Mucosa of descending colon (tissue), 3 donors: ENCODE measurements around the gene DEFB118. TPM values are rescaled to one million over a fixed set of nuclear protein-coding genes. Genes with fewer than 3 reads are reported as not detected.
"Not testable (repeated sequence)": the region's sequence is repeated elsewhere in the genome, so short reads cannot be mapped to it uniquely, and the experiment has no call there.

Source experiments
- ATAC-seq: fragments of 200-7000 bp; cut with Tn5 transposase; one replicate; pipeline ENCODE4 v1.9.1; 2020; ENCODE audit warnings: mild to moderate bottlenecking, moderate library complexity
- DNase-seq, 3 donors: peaks; one replicate each; pipeline ENCODE4 v3.0.0-alpha.2; 2020
- H3K36me3 ChIP-seq: fragments of 200-600 bp; one replicate; pipeline ENCODE4 v1.8.0; 2021; ENCODE audit warnings: low read depth, mild to moderate bottlenecking
- H3K4me1 ChIP-seq: fragments of 200-600 bp; one replicate; pipeline ENCODE4 v1.8.0; 2021; ENCODE audit warnings: low read depth, mild to moderate bottlenecking
- H3K4me3 ChIP-seq: fragments of 200-600 bp; one replicate; pipeline ENCODE4 v1.8.0; 2021; ENCODE audit warnings: mild to moderate bottlenecking
- H3K9me3 ChIP-seq: fragments of 200-600 bp; one replicate; pipeline ENCODE4 v1.8.0; 2021; ENCODE audit warnings: mild to moderate bottlenecking
- intact Hi-C, 2 donors: fragments of 100-400 bp; cut with DNase I in 1 of 2; cut with micrococcal nuclease in 1 of 2; formaldehyde crosslinking; loops; one replicate each; pipeline versions ENCODE4 v1.11.0 to v1.11.1; 2022; cut with DNase I, micrococcal nuclease
- long read RNA-seq, 2 donors: library from polyadenylated mRNA; unstranded; transcript quantifications; one replicate each; pipeline ENCODE4 v2.0.0, GENCODE V29; 2019 to 2021
- total RNA-seq, 3 donors: library from RNA; stranded (reverse); fragmentation: NEBNext Ultra II Directional in 2 of 3; extraction: Animal tissue kit (Norgen Biotek cat#: 25700) in 2 of 3; gene quantifications; one replicate each; pipeline versions ENCODE4 v1.2.1 to v1.2.4, GENCODE V29; 2021 to 2023
- TF ChIP-seq, protein P1 (sequence below): fragments of 200-600 bp; IDR thresholded peaks from one replicate; pipeline ENCODE4 v1.8.0; 2022; ENCODE audit warnings: antibody characterized with exemption, mild to moderate bottlenecking
- donor health status: DM: no; HTN: no; CAD: no; lungs with moderate emphysema.
- donor health status: DM: no; HTN: no; CAD: no.
- donor health status: DM: no; HTN: yes; CAD: no.

DEFB118 gene, protein sequence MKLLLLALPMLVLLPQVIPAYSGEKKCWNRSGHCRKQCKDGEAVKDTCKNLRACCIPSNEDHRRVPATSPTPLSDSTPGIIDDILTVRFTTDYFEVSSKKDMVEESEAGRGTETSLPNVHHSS
- total RNA-seq: not detected
- long read RNA-seq, donor 1: 0 reads
- long read RNA-seq, donor 2: 0 reads

DNA sequence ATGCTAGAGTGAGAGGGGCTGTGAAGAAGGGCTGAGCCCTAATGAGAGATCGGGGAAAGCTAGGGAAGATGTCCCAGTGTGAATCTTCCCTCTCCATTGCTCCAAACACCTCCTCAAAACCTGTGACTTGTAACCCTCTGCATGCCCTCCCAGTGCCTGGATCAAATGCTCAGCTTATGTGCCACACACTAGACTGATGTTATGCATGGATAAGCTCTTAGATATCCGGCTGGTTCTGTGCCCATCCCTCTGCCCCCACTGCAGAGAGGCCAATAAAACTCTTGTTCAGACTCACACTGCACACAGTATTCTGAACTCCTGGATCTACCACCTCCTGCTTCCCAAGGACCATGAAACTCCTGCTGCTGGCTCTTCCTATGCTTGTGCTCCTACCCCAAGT is at the start of gene DEFB118:
TSS of gene DEFB118 (plus strand) at position 301 of the 400 bp plus-strand sequence. CDS start at position 351, 50 bp downstream.
- Histone ChIP-seq H3K4me1 (no peaks in the 10 kb centered on the region), H3K4me3 (no peak within 1 kb of the TSS), H3K36me3 (no peaks in the 10 kb centered on the region), H3K9me3 (peaks cover 24% of the 10 kb centered on the region)
- DNase-seq: no peak
- TF ChIP-seq, protein P1, sequence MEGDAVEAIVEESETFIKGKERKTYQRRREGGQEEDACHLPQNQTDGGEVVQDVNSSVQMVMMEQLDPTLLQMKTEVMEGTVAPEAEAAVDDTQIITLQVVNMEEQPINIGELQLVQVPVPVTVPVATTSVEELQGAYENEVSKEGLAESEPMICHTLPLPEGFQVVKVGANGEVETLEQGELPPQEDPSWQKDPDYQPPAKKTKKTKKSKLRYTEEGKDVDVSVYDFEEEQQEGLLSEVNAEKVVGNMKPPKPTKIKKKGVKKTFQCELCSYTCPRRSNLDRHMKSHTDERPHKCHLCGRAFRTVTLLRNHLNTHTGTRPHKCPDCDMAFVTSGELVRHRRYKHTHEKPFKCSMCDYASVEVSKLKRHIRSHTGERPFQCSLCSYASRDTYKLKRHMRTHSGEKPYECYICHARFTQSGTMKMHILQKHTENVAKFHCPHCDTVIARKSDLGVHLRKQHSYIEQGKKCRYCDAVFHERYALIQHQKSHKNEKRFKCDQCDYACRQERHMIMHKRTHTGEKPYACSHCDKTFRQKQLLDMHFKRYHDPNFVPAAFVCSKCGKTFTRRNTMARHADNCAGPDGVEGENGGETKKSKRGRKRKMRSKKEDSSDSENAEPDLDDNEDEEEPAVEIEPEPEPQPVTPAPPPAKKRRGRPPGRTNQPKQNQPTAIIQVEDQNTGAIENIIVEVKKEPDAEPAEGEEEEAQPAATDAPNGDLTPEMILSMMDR: no peak
- ATAC-seq: no peak
- intact Hi-C loops: no loop called here

DNA sequence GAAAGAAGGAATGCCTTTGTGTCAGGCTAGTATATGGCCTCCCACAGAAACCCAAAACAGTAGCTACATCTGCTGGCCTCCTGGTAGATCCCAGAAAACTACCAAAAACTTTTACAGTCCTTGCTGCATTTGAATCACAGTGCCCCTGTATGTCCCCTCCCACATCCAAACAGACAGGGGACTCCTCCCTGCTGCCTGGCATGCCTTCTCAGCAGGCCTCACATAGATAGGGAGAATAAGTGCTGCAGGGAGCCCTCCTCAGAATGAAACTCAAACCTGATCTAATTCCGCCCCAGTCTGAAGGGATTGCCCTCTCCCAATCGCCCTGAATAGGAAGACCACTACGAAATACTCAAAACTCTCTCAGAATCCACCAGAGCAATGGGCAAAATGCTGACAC is 45.9 kb upstream of the DEFB118 start:
- H3K4me3 ChIP-seq: no peak overlapping the region
- intact Hi-C loops: no loop called here
- H3K36me3 ChIP-seq: no peaks in the 10 kb centered on the region
- DNase-seq: no peak
- TF ChIP-seq, protein P1: no peak
- H3K9me3 ChIP-seq: peaks cover 42% of the 10 kb centered on the region
- no peaks in the 10 kb centered on the region for H3K4me1 ChIP-seq
- no peak for ATAC-seq

DNA sequence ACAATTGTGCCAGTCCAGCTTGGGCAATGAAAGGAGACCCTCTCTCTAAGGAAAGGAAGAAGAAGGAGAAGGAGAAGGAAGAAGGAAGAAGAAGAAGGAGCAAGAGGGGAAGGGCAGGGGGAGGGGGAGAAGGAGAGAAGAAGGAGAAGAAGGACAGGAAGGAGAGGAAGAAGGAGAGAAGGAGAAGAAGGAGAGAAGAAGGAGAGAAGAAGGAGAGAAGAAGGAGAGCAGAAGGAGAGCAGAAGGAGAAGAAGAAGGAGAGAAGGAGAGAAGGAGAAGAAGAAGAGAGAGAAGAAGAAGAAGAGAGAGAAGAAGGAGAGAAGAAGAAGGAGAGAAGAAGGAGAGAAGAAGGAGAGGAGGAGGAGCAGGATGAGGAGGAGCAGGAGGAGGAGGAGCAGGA is 37.5 kb upstream of the DEFB118 start:
- DNase-seq (no peak), ATAC-seq (no peak)
- Histone ChIP-seq H3K36me3 (no peaks in the 10 kb centered on the region), H3K9me3 (peaks cover 26% of the 10 kb centered on the region), H3K4me1 (no peaks in the 10 kb centered on the region), H3K4me3 (no peak overlapping the region)
- intact Hi-C loops: no loop called here
- TF ChIP-seq, protein P1: no peak

DNA sequence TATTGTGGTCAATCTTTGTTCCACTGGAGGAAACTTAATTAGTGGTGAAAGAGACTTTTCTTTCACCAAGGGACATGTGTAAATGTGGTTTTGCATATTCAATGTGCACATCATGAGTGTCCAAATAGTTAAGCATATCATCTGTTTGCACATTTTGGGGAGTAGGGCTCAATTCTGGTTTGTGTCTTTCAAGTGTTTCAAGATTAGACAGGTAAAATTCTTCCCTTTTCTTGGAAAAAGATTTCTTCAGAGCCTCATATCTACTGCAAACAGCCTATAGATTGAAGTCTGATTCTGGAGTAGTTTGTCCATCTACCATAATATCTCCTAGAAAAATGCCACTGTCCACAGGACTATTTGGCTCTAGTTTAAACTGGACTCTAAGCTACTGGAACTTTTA is 26.9 kb upstream of the DEFB118 start:
- intact Hi-C loops: no loop called here
- TF ChIP-seq, protein P1: no peak
- ATAC-seq: no peak
- Histone ChIP-seq H3K36me3 (no peaks in the 10 kb centered on the region), H3K9me3 (peaks cover 23% of the 10 kb centered on the region), H3K4me3 (no peak overlapping the region), H3K4me1 (no peaks in the 10 kb centered on the region)
- DNase-seq: no peak

DNA sequence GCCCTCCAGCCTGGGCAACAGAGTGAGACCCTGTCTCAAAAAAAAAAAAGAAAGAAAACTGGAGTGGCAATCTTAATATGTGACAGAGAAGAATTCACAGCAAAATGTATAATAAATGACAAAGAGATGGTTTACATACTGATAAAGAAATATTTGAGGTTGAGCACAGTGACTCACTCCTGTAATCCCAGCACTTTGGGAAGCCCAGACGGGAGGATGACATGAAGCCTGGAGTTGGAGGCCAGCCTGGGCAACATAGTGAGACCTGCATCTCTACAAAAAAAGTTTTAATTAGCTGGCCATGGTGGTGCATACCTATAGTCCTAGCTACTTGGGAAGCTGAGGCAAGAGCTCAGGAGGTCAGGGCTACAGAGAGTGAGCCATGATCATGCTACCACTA is 12.4 kb upstream of the DEFB118 start:
- H3K4me3 ChIP-seq: no peak overlapping the region
- TF ChIP-seq, protein P1: no peak
- intact Hi-C loops: no loop called here
- ATAC-seq (no peak), DNase-seq (no peak)
- H3K9me3 ChIP-seq: peaks cover 23% of the 10 kb centered on the region
- no peaks in the 10 kb centered on the region for H3K4me1 ChIP-seq
- H3K36me3 ChIP-seq: no peaks in the 10 kb centered on the region

DNA sequence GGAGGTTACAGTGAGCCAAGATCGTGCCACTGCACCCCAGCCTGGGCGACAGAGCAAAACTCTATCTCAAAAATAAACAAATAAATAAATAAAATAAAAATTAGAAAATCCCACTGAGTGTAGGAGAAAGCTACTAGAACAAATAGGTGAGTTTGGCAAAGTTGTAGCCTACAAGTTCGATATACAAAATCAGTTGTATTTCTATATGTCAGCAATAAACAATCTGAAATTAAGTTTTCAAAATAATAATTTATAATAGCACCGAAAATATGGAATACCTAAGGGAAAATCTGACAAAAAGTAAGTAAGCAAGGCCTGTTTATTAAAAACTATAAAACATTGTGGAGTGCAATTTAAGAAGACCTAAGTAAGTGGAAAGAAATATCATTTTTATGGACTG is 5.1 kb upstream of the DEFB118 start:
- Histone ChIP-seq H3K36me3 (no peaks in the 10 kb centered on the region), H3K4me1 (no peaks in the 10 kb centered on the region), H3K9me3 (peaks cover 26% of the 10 kb centered on the region), H3K4me3 (no peak overlapping the region)
- ATAC-seq (no peak), DNase-seq (no peak)
- intact Hi-C loops: no loop called here
- TF ChIP-seq, protein P1: no peak

DNA sequence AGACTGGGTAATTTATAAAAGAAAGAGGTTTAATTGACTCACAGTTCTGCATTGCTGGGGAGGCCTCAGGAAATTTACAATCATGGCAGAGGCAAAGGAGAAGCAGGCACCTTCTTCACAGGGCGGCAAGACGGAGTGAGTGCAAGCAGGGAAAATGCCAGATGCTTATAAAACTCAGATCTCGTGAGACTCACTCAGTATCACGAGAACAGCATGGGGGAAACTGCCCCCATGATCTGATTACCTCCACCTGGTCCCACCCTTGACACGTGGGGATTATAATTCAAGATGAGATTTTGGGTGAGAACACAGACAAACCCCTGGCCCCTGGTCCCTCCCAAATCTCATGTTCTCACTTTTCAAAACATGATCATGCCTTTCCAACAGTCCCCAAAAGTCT is 4.1 kb upstream of the DEFB118 start:
- ATAC-seq, intact Hi-C loops, H3K4me1 ChIP-seq, H3K36me3 ChIP-seq, H3K4me3 ChIP-seq, DNase-seq: not testable (repeated sequence)
- peaks cover 26% of the 10 kb centered on the region for H3K9me3 ChIP-seq
